Liver (tissue), 3 donors: Measurements from ENCODE around the gene KLK1.

Experiments used
- EGR1 ChIP-seq, 2 donors: IDR thresholded peaks; 2 replicates each; pipeline ENCODE4 v1.6.1; 2016 to 2018; ENCODE audit warnings: antibody characterized with exemption in 2 of 2, low read depth in 2 of 2
- FOXA2 ChIP-seq: IDR thresholded peaks from 2 replicates; pipeline ENCODE4 v1.6.1; 2016; ENCODE audit warnings: antibody characterized with exemption
- SP1 ChIP-seq: IDR thresholded peaks from 2 replicates; pipeline ENCODE4 v1.6.1; 2018; ENCODE audit warnings: antibody characterized with exemption, mild to moderate bottlenecking
- YY1 ChIP-seq: IDR thresholded peaks from 2 replicates; pipeline ENCODE4 v1.6.1; 2016; ENCODE audit warnings: antibody characterized with exemption, mild to moderate bottlenecking
- ZBTB33 ChIP-seq: IDR thresholded peaks from 2 replicates; pipeline ENCODE4 v1.6.1; 2016; ENCODE audit warnings: antibody characterized with exemption
- TF ChIP-seq, protein P1 (sequence below): fragments of 150-350 bp; IDR thresholded peaks from 2 replicates; pipeline ENCODE4 v1.5.1; 2017; ENCODE audit warnings: improper control_type of control experiment, low read depth, low read length; ENCODE audit not compliant: missing input control
- TF ChIP-seq, protein P2 (sequence below): IDR thresholded peaks from 2 replicates; pipeline ENCODE4 v1.6.1; 2016; ENCODE audit warnings: antibody characterized with exemption
- donor health status: healthy.
- donor health status: healthy.

DNA sequence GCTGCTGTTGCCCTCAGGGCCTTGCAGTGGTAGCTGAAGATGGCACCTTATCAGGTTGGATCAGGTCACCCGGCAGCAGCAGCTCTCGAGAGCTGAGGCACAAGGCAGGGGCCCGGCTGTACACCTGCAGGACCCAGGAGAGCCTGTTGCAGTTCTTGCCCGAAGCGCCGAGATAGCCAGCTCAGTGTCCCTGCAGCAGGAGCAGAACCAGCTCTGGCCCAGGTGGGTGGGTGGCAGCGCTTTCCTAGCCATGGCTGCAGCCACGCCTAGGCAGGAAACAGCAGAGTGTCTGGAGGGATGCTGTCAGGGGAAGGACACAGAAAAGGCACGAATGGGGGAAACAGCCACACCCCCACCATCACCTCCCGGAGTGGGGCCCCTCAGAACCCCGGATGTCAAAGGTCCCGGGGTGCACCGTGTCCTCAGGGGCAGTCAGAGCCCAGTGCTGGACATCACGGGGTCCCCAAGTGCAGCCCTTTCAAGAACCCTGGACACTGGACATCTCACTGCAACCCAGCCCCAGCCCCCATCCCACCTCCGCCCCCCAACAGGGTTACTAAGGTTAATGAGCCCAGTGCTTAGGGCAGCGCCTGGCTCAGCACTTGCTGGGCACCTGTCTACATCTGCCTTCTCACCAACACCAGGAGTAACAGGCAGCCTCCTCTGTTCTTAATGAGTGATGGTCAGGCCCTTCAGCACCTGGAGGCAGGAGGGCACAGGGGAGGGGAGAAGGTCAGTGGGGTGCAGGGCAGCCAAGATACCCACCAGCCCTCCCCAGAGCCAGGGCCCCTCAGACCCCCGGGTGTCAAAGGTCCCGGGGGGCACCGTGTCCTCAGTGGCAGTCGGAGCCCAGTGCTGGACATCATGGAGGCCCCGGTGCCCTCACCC is 24.7 kb downstream of the KLK1 start:
- TF ChIP-seq, protein P1, sequence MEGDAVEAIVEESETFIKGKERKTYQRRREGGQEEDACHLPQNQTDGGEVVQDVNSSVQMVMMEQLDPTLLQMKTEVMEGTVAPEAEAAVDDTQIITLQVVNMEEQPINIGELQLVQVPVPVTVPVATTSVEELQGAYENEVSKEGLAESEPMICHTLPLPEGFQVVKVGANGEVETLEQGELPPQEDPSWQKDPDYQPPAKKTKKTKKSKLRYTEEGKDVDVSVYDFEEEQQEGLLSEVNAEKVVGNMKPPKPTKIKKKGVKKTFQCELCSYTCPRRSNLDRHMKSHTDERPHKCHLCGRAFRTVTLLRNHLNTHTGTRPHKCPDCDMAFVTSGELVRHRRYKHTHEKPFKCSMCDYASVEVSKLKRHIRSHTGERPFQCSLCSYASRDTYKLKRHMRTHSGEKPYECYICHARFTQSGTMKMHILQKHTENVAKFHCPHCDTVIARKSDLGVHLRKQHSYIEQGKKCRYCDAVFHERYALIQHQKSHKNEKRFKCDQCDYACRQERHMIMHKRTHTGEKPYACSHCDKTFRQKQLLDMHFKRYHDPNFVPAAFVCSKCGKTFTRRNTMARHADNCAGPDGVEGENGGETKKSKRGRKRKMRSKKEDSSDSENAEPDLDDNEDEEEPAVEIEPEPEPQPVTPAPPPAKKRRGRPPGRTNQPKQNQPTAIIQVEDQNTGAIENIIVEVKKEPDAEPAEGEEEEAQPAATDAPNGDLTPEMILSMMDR: no peak
- TF ChIP-seq ZBTB33 (no peak), YY1 (no peak), EGR1 (IDR thresholded peaks at IDR 0.05; ENCODE audit: low read depth in 2 of 2) (no peak), SP1 (no peak), FOXA2 (no peak)
- TF ChIP-seq, protein P2, sequence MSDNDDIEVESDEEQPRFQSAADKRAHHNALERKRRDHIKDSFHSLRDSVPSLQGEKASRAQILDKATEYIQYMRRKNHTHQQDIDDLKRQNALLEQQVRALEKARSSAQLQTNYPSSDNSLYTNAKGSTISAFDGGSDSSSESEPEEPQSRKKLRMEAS: no peak
